Erythroblast (primary cell): Measurements from ENCODE around the gene LGALS8.

Source experiments
- GATA1 ChIP-seq: IDR thresholded peaks from 2 replicates; pipeline ENCODE4 v1.6.1; 2011; ENCODE audit warnings: low read depth, mild to moderate bottlenecking, control low read depth, low read length, moderate library complexity
- POLR2A ChIP-seq: IDR thresholded peaks from 2 replicates; pipeline ENCODE4 v1.6.1; 2011; ENCODE audit warnings: mild to moderate bottlenecking, low read length

- TF ChIP-seq POLR2A (no peak), GATA1 (no peak)
These were observed 34.3 kb downstream of the LGALS8 start for GRCh38 chr1:236558081-236558480.
